Thyroid gland (tissue), 4 donors: ENCODE results near the gene RHOV.

Source experiments
- POLR2A ChIP-seq, 2 donors: fragments of 450-650 bp; IDR thresholded peaks; one replicate each; pipeline ENCODE4 v1.6.1; 2017; ENCODE audit warnings: antibody characterized with exemption in 2 of 2, mild to moderate bottlenecking in 2 of 2, moderate library complexity in 1 of 2
- TF ChIP-seq, protein P1 (sequence below), 6 experiments: fragments of 200-600 bp in 3 of 6; fragments of 450-650 bp in 3 of 6; sonication (generic) in 3 of 6; IDR thresholded peaks; one replicate each; pipeline ENCODE4 v1.5.1; 2016 to 2019; ENCODE audit warnings: antibody characterized with exemption in 6 of 6, mild to moderate bottlenecking in 2 of 6, inconsistent platforms in 1 of 6, moderate library complexity in 1 of 6

GRCh38 chr15:40893733-40894680, 20.0 kb upstream of the RHOV start, which contains the start of gene VPS18:
- TF ChIP-seq, protein P1, sequence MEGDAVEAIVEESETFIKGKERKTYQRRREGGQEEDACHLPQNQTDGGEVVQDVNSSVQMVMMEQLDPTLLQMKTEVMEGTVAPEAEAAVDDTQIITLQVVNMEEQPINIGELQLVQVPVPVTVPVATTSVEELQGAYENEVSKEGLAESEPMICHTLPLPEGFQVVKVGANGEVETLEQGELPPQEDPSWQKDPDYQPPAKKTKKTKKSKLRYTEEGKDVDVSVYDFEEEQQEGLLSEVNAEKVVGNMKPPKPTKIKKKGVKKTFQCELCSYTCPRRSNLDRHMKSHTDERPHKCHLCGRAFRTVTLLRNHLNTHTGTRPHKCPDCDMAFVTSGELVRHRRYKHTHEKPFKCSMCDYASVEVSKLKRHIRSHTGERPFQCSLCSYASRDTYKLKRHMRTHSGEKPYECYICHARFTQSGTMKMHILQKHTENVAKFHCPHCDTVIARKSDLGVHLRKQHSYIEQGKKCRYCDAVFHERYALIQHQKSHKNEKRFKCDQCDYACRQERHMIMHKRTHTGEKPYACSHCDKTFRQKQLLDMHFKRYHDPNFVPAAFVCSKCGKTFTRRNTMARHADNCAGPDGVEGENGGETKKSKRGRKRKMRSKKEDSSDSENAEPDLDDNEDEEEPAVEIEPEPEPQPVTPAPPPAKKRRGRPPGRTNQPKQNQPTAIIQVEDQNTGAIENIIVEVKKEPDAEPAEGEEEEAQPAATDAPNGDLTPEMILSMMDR (IDR thresholded peaks at IDR 0.05), result peak; percentile 92 to 99 (median 96)
- TF ChIP-seq POLR2A (IDR thresholded peaks at IDR 0.05), result peak in 1 of 2 donors; percentile 88
